ENCODE data around the gene NACC1. TPM values are rescaled to one million over a fixed set of nuclear protein-coding genes. Genes with fewer than 3 reads are reported as not detected.

The NACC1 gene
- total RNA-seq, 2 donors from 2014 or later: 53.6 to 76.0 TPM

GRCh38 chr19:13152974-13153568 lies 35.0 kb downstream of the NACC1 start:
- H3K27me3 Mint-ChIP-seq (ENCODE audit: low read depth): no peaks in the 10 kb centered on the region
- H3K4me3 Mint-ChIP-seq: peak overlapping the region; percentile 89 to 99
- DNase-seq (peak; percentile 98 to 100), ATAC-seq (replicated peaks in 1 of 2) (peak; percentile 28 to 39)
- H3K36me3 Mint-ChIP-seq (ENCODE audit: insufficient read depth in 2 of 2): peaks cover 13 to 19% of the 10 kb centered on the region in 2 donors
- peak overlapping the region; percentile 98 for H3K27ac Mint-ChIP-seq
- peaks cover 44% of the 10 kb centered on the region for H3K4me1 Mint-ChIP-seq (ENCODE audit: low read depth)
- no peaks in the 10 kb centered on the region for H3K9me3 Mint-ChIP-seq

DNA sequence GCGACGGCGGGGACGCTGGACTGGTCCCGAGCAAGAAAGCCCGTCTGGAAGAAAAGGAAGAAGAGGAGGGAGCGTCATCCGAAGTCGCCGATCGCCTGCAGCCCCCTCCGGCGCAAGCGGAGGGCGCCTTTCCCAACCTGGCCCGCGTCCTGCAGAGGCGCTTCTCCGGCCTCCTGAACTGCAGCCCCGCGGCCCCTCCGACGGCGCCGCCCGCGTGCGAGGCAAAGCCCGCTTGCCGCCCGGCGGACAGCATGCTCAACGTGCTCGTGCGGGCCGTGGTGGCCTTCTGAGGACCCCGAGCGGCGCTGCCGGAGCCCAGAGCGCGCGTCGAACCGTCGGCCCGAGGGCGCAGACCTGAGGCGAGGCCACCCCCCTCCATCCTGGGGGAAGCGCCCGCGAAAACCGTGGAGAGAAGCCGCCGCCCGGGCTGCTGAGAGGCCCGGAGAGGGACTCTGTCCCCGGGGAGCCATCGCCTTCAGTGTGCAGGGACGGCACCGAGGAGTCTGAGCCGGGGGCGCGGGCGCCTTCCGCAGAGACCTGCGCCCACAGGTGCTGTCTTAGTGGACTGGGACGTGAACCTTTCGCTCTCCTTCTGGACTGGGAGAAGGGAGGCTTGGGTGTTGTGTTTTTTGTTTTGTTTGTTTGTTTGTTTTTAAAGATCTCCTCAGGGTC lies 35.6 kb downstream of the NACC1 start:
- H3K27ac Mint-ChIP-seq: peak overlapping the region; percentile 98
- H3K27me3 Mint-ChIP-seq (ENCODE audit: low read depth): no peaks in the 10 kb centered on the region
- H3K36me3 Mint-ChIP-seq (ENCODE audit: insufficient read depth in 2 of 2): peaks cover 13 to 19% of the 10 kb centered on the region in 2 donors

GRCh38 chr19:13154241-13154778 lies 36.2 kb downstream of the NACC1 start:
- Mint-ChIP-seq H3K4me1 (ENCODE audit: low read depth) (peaks cover 44% of the 10 kb centered on the region), H3K4me3 (peak overlapping the region; percentile 89 to 99), H3K9me3 (no peaks in the 10 kb centered on the region), H3K27ac (peak overlapping the region; percentile 98), H3K36me3 (ENCODE audit: insufficient read depth in 2 of 2) (peaks cover 13 to 19% of the 10 kb centered on the region in 2 donors), H3K27me3 (ENCODE audit: low read depth) (no peaks in the 10 kb centered on the region)
- peak; percentile 80 to 85 for DNase-seq
- ATAC-seq (replicated peaks in 1 of 2): no peak

More for the DNA sequence above, 35.6 kb downstream of the NACC1 start:
- Mint-ChIP-seq H3K4me1 (ENCODE audit: low read depth) (peaks cover 44% of the 10 kb centered on the region), H3K9me3 (no peaks in the 10 kb centered on the region), H3K4me3 (peak overlapping the region; percentile 89 to 99)
- ATAC-seq (replicated peaks in 1 of 2) (no peak), DNase-seq (peak; percentile 25 to 36)

DNA sequence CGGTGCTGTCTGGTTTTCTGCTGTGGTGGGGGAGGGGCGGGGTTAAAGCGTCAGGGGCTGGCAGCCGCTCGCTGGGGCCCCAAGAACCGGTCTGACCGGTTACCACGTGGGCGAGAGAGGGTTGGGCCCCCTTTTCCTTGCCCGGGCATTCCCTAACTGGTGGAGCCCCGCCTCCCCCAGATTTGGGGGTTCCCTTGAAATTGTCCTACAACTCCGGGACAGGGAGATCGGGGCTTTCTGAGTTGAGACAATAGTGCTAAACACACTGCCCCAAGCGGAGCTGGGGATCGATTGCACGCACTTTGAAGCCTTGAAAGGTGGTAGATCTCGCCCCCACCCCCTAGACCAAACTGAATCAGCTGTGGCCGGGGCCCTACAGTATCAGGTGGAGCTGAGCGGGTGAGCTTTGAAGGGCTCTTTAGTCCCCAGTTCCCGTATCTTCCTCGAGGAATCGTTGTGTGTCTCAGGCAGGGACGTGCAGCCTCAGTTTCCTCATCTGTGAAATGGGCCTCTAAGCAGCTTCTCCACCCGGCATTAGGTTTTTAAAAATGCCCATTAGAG lies 36.9 kb downstream of the NACC1 start:
- ATAC-seq (replicated peaks in 1 of 2): peak; percentile 30 to 46
- peaks cover 13 to 19% of the 10 kb centered on the region in 2 donors for H3K36me3 Mint-ChIP-seq (ENCODE audit: insufficient read depth in 2 of 2)

GRCh38 chr19:13155472-13156359 lies 37.7 kb downstream of the NACC1 start:
- Mint-ChIP-seq H3K4me3 (peak overlapping the region; percentile 89 to 99), H3K36me3 (ENCODE audit: insufficient read depth in 2 of 2) (peaks cover 10 to 18% of the 10 kb centered on the region in 2 donors), H3K4me1 (ENCODE audit: low read depth) (peaks cover 53% of the 10 kb centered on the region), H3K9me3 (no peaks in the 10 kb centered on the region), H3K27ac (peak overlapping the region; percentile 98), H3K27me3 (ENCODE audit: low read depth) (no peaks in the 10 kb centered on the region)
- ATAC-seq (replicated peaks in 1 of 2) (peak; percentile 8 to 13), DNase-seq (peak; percentile 83 to 87)

More for the DNA sequence above, 36.9 kb downstream of the NACC1 start:
- no peaks in the 10 kb centered on the region for H3K9me3 Mint-ChIP-seq
- H3K27me3 Mint-ChIP-seq (ENCODE audit: low read depth): no peaks in the 10 kb centered on the region
- peaks cover 47% of the 10 kb centered on the region for H3K4me1 Mint-ChIP-seq (ENCODE audit: low read depth)
- DNase-seq: peak; percentile 87 to 90
- H3K4me3 Mint-ChIP-seq: peak overlapping the region; percentile 89 to 99
- H3K27ac Mint-ChIP-seq: peak overlapping the region; percentile 98

GRCh38 chr19:13159713-13160112 lies 41.6 kb downstream of the NACC1 start:
- Mint-ChIP-seq H3K27me3 (ENCODE audit: low read depth) (no peaks in the 10 kb centered on the region), H3K9me3 (no peaks in the 10 kb centered on the region), H3K4me3 (peak overlapping the region in 1 of 2 donors; percentile 22), H3K27ac (peak overlapping the region; percentile 4), H3K4me1 (ENCODE audit: low read depth) (peaks cover 66% of the 10 kb centered on the region), H3K36me3 (ENCODE audit: insufficient read depth in 2 of 2) (peaks cover 0 to 2% of the 10 kb centered on the region in 2 donors)
- ATAC-seq (replicated peaks in 1 of 2) (no peak), DNase-seq (no peak)

DNA sequence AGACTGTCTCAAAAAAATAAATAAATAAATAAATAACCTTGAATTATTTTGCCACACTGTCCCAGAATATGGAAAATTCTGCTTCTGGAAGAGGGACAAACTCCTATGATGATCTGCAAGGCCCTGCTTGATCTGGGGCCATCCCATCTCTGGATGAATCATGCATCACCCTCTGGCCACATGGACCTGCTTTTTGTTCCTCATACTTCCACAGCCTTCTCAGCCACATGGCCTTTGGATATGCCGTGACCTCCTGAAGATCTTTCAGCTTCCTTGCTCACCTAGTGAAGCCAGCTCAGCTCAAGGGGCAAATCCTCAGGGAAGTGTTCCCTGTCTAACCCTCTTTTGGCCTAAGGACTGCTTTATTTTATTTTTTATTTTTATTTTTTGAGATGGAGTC lies 42.5 kb downstream of the NACC1 start:
- H3K9me3 Mint-ChIP-seq: no peaks in the 10 kb centered on the region
- H3K27me3 Mint-ChIP-seq (ENCODE audit: low read depth): no peaks in the 10 kb centered on the region
- no peaks in the 10 kb centered on the region for H3K36me3 Mint-ChIP-seq (ENCODE audit: insufficient read depth in 2 of 2)
- H3K4me3 Mint-ChIP-seq: peak overlapping the region in 1 of 2 donors; percentile 19
- DNase-seq (no peak), ATAC-seq (replicated peaks in 1 of 2) (no peak)
- H3K4me1 Mint-ChIP-seq (ENCODE audit: low read depth): peaks cover 74% of the 10 kb centered on the region
- no peak overlapping the region for H3K27ac Mint-ChIP-seq

GRCh38 chr19:13162724-13163608 lies 44.9 kb downstream of the NACC1 start:
- peak overlapping the region; percentile 77 to 89 for H3K4me3 Mint-ChIP-seq
- H3K36me3 Mint-ChIP-seq (ENCODE audit: insufficient read depth in 2 of 2): peaks cover 0 to 2% of the 10 kb centered on the region in 2 donors
- H3K9me3 Mint-ChIP-seq: no peaks in the 10 kb centered on the region
- peak overlapping the region; percentile 67 for H3K27ac Mint-ChIP-seq
- ATAC-seq (replicated peaks in 1 of 2) (peak; percentile 56 to 65), DNase-seq (peak; percentile 90 to 91)
- H3K4me1 Mint-ChIP-seq (ENCODE audit: low read depth): peaks cover 75% of the 10 kb centered on the region
- no peaks in the 10 kb centered on the region for H3K27me3 Mint-ChIP-seq (ENCODE audit: low read depth)

DNA sequence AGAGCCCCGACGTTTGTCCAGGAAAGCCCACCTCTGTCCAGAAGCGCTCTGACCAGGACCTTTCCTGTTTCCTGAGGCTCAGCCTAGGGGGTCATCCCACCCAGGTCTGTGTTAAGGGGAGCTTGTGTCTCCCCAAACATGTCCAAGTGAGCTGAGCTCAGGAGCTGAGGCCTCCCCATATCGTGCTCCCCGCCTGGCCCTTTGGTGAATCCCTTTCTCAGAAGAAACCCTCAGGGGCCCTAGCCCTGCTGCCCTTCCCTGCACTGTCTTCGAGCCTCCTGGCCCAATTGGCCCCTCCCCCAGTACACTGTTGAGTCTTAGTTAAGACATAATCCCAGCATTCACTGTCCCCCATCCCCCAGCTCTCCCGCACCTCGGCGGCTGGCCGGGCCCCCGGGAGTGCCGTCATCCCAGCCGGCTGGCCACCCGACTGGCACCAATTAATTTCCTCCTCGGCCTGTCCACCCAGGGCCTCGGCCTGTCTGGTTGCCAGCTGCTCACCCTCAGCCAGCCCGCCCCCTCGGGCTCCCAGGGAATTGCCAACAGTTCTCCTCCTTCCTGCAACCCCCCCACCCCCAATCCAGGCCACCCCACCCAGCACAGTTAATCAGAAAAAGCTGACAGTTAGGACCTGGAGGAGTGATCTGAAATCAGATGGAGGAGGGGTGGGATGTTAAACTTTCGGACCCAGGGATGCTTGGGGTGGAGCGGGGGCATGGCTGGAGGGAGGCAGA lies 45.7 kb downstream of the NACC1 start:
- H3K27ac Mint-ChIP-seq: peak overlapping the region; percentile 67
- ATAC-seq (replicated peaks in 1 of 2): peak; percentile 29 to 41
- H3K36me3 Mint-ChIP-seq (ENCODE audit: insufficient read depth in 2 of 2): peaks cover 0 to 2% of the 10 kb centered on the region in 2 donors
- H3K4me3 Mint-ChIP-seq: peak overlapping the region; percentile 77 to 89
- peaks cover 73% of the 10 kb centered on the region for H3K4me1 Mint-ChIP-seq (ENCODE audit: low read depth)
- no peaks in the 10 kb centered on the region for H3K9me3 Mint-ChIP-seq
- H3K27me3 Mint-ChIP-seq (ENCODE audit: low read depth): no peaks in the 10 kb centered on the region
- peak; percentile 71 to 81 for DNase-seq

GRCh38 chr19:13164343-13165161 lies 46.5 kb downstream of the NACC1 start:
- DNase-seq (peak; percentile 48 to 56), ATAC-seq (replicated peaks in 1 of 2) (peak in 1 of 2 donors; percentile 10)
- Mint-ChIP-seq H3K4me1 (ENCODE audit: low read depth) (peaks cover 72% of the 10 kb centered on the region), H3K9me3 (no peaks in the 10 kb centered on the region), H3K27me3 (ENCODE audit: low read depth) (no peaks in the 10 kb centered on the region), H3K4me3 (peak overlapping the region; percentile 77 to 89), H3K36me3 (ENCODE audit: insufficient read depth in 2 of 2) (peaks cover 0 to 2% of the 10 kb centered on the region in 2 donors), H3K27ac (peak overlapping the region; percentile 67)

Measured in activated T-cell treated with anti-CD3 and anti-CD28 coated beads, Interleukin-2, amount 50 U/mL, for 72 hours (primary cell).